HG03432 (cell line): ENCODE data around the gene GIT1.
A peak's percentile ranks its signal among the peaks of the same experiment; 100 is the strongest.

Source experiments
- ATAC-seq: cut with Tn5 transposase; IDR thresholded peaks from one replicate; pipeline ENCODE4 v1.9.1; 2021; ENCODE audit warnings: mild to moderate bottlenecking, moderate library complexity; ENCODE audit not compliant: unreplicated experiment

GIT1 gene

DNA sequence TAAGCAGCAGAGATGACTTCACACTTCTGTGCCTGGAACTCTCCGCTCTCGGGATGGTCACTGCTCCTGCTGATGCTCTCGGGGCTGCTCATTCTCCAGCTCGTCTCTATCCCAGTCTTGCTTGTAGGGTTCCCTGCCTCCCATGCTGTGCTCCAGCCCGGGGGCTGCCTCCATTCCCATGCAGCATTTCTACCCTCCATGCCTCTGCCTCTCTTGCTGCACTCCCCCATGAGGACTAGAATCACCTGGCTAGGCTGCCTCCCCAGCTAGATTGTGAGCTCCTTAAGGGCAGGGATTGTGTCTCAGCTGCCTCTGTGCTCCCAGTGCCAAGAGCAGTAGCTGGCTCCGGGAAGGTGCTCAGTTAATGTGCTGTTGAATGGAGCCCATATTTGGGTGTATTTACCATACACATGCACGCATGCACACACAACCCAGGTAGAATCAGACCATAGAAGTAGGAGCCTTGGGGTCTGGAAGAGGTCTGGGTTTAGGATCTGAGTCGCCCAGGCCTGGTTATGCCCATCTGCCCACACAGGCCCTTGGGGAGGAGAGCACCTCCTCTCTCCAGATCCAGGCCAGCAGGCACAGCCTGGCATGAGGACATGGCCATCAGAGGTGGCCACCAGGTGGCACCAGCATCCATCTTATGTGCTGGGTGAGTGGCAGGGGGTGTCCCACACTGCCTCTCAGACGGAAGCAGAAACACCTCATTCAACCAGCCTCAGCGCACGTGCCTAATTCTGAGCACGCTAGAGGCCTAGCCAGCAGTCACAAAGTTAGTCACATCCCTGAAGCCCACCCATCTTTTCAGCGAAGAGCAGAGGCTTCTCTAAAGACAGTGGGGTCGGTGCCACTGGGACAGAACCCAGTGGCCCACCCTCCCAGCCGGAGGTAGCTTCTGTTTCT lies 9.3 kb downstream of the GIT1 start:
- peak; percentile 69 for ATAC-seq

DNA sequence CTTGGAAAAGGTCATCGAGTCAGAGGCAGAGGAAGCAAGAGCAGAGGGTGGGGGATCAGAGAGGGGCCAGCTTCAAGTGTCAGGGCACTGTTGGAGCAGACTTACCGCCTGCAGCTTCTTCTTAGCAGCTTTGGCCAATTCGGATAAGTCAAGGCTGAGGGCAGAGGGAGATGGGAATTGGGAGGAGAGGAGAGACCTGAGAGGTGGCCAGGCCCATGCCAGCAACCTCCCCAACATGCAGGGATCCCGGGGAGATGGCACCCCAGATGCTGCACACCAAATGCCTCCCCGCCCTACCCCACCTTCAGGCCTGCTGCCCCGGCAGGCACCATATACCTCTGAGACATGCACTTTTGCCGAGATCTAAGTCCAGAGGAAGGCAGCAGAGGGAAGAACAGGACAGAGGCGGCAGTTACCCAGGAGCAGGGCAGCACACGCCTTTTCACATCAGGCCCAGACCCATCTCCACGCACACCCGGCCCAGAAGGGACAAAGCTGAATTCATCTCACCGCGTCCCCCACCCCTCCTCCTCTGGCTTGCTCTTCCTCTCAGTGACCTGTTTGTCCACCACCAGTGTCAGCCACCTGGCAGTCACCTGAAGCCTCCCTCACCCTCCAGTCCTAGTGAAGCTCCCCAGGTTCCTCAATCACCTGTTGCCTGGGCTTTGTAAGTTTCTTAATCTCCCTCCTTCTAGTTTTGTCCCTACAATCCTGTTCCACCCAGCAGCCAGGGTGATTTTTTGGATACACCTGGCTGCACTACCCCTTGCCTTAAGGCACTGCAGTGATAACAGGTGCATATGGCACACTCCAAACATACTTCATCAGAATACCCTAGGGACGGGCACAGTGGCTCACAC lies 10.6 kb downstream of the GIT1 start:
- no peak for ATAC-seq

DNA sequence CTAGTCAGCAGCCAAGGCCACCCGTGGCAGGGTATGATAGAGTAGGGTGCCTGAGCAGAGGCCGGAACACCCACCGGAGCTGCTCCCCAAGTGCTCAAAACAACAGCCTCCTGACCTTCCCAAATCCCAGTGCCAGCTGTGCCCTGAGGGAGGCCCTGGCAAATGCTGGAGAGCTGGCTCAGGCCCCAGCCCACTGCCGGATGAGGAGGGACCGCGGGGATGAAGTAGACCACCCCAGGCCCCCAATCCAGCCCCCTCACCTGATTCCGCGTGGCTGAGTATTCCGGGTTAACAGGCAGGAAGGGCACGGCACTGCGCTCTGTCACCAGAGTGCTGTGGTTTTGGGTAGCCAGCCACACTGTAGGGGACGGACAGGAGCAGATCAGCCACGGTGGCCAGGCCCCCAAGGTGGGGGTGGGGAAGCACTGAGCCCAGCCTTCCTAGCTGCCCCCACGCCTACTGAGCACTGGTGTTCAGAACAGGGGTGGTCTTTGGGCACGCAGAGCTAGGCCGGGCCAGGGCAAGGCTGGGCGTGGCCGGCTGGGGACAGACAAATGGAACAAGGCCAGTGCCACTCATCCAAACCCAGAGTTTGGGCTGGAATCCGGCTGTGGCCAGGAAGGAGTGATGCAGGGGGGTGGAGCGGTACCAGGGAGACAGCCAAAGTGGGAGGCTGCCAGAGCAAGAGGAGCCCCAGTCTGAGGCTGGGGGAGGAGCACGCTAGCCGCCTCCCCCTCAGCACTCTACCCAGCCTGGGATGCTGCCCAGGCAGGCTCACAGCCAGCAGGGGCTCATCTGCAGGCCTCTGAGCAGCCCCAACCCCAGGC lies 11.8 kb downstream of the GIT1 start:
- no peak for ATAC-seq

DNA sequence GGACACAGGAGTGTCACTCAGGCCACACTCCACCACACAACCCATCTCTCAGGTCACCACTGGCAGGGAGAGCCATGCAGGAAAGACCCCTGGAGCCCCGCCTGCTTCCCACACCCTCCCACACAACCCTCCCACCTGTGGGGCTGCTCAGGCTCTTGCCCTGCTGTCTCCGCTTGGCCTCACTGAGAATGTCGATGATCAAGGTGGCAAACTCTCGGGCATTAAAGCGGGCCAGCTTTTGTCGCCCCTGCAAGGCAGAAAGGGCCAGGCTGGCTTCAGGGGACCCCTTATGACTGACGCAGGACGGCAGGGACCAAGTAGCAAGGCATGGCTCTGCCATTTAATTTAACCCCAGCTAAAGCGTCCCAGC lies 12.5 kb downstream of the GIT1 start:
- ATAC-seq = no peak

DNA sequence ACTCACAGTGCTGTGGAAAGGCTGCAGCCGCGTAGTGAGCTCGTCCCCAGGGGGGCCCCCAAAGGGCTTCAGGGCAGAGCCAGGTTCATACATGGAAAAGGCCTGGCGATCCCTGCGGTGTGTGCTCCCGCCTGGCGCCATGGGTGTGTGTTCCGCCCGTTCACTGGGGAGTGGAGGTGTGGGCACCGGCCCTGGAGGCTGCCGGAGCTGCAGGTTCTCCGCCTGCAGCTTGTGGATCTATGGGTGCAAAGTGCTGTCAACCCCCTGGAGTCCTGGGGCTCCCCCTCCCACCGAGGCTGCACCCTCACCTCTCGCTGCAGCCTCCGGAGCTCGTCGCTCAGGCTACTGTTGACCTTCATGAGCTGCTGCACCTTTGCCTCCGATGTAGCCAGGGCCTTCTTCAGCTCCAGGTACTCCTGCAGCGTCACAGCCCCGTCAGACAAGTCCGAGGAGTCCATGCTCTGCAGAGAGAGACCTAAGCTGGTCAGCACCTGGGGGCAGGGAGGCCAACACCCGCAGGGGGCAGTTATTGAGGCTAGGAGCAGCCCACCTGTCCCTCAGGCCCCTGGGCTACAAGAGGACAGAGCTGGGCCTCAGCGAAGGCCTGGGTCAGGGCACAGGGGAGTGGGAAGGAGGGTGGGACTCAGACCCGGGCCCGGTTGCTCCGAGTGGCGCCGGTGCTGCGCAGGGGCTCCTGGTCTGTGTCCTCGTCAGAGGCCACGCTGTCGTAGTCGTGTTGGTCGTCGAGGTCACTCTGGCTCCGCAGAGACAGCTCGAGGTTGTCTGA lies 13.0 kb downstream of the GIT1 start:
- no peak for ATAC-seq

DNA sequence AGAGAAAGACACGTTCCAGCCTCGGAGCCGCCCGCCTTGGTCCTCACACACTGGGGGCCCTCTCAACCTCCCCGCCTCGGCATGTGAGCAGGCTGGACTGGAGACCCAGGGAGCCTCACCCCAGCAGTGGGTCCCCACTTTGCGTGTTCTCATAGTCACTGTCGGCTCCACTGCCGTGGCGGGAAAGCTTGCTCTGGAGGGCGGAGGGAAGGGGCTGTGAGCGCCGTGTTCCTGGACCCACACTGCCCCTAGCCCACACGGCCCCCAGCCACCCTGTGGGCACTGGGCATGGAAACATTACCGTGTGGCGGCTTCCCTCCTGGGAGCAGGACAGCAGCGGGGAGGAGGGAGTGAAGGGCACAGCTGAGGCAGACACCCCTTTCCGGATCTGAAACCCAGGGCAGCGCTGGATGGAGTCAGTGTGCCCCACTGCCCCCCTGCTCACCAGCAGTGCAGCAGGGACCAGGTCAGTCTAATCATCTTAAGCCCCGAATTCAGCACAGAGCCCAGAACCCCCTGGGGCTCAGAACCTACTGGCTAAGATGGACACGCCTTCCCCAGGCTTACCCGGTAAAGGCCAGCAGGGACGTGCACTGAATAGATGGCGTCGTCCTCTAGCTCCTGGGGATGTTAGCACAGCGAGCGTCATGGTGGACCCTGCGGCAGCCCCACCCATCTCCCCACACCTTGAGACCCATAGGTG lies 13.8 kb downstream of the GIT1 start:
- ATAC-seq = no peak

DNA sequence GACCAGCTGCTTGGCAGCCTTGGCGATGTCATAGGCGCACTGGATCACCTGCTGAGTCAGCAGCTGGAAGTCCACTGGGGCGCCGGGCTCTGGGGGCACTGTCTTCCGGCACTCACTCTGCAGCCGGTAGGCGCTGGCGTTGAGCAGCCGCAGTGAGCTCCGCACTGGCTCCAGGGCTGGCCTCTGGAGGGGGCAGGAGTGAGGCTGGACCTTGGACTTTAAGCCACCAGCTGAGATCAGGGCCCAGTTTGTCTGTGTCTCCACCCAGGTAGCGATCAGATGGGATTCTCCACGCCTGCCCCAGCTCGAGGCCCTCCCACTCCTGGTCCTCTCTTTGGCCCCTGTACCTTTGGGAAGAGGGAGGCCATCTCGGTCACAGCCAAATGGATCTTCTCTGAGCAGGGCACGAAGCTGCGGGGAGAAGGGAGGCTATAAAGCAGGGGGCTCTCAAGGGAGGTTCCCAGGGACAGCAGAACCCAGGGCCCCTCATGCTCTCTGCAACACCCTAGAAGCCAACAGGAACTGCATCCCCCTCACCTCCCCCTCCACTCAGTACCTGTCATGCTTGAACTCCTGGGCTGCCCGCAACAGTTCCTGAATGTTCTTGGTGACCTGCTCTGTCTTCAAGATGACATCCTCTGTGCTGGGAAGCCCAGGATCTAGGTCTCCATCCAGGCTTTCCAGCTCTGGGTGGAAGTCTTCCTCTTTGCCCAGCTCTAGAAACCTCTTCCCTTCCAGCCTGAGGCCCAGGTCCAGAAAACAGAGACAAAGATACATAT lies 14.5 kb downstream of the GIT1 start:
- no peak for ATAC-seq

DNA sequence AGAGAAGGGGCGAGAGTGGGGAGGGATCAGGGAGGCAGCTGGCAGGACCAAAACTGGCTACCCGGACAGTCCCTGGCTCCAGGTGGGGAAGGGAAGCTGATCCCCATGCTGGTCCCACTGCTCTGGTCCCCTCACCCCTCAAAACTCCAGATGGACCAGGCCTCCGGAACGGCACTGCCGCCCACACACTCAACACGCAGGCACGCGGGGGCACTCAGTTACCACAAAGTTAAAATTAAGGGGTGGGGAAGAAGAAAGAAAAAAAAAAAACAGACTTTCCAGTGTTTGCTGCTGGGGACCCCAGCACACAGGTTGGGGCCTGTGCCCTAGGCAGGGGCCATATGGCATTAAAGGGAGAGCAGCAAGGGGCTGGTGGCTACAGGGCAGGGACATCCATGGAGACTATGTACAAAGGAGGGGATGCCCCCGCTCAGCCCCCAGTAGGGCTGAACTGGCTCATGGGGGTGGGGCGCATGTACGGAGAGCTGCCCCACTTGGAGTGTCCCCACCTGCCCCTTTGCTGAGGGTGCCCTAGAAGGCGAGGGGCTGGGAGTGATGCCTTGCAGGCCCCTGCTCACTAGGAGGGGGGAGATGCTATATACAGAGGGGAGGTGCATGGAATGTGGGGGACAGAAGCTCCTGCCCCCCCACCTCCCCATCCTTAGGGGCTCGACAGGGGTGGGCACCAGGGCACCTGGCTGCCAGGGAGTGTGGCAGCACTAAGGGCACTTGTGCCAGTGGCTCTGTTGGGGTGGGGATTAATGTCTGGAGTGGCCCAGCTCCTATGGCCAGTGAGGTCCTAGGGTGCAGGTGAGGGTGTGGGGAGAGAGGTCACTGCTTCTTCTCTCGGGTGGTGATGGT lies 15.3 kb downstream of the GIT1 start:
- ATAC-seq = no peak

DNA sequence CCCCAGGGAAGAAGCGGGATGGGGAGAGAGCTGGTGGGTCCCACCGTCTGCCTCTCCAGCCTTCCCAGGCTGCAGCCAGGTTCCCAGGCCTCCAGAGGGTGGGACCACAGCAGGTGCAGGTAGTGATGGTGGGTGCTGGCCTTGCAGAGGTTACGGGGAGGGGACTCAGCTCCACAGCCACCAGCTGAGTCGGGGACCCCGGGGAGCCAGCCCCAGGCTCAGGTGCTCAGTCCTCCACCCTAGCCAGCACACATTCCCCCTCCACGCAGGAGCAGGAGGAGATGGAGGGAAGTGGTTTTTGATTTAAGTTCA lies 15.9 kb downstream of the GIT1 start:
- ATAC-seq = no peak

DNA sequence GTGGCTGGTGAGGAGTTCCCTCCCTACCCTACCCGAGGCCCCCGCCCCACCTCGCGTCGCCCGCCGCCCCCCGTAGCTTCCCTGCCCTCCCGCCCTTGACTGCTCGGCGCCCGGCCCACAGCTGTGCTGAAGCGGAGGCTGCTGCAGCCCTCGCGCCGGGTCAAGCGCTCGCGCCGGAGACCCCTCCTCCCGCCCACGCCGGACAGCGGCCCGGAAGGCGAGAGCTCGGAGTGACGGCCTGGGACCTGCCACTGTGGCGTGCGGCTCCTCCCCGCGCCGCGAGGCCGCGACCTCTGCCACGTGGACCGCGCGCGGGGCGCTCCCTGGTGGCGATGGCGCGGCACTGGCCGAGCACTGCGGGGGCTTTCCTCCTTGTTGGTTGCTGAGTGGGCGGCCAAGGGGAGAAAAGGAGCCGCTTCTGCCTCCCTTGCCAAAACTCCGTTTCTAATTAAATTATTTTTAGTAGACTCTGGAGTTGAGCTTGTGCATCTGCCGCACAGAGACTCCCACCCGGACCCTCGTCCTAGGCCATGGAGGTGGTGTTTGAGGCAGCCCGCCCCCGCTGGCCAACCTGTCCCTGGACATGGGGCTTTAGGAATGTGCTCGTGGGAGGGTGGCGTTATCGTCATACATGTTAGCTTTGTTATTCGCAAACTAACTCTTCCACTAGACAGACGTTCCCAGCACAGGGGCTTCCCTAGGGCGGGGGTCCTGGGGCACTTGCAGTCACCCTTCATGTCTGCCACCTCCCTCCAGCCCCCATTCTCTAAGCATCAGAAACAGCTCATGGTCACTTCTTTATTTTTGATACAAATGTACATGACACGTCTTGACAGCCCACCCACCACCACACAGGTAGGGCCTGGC lies 16.5 kb downstream of the GIT1 start:
- ATAC-seq = no peak

DNA sequence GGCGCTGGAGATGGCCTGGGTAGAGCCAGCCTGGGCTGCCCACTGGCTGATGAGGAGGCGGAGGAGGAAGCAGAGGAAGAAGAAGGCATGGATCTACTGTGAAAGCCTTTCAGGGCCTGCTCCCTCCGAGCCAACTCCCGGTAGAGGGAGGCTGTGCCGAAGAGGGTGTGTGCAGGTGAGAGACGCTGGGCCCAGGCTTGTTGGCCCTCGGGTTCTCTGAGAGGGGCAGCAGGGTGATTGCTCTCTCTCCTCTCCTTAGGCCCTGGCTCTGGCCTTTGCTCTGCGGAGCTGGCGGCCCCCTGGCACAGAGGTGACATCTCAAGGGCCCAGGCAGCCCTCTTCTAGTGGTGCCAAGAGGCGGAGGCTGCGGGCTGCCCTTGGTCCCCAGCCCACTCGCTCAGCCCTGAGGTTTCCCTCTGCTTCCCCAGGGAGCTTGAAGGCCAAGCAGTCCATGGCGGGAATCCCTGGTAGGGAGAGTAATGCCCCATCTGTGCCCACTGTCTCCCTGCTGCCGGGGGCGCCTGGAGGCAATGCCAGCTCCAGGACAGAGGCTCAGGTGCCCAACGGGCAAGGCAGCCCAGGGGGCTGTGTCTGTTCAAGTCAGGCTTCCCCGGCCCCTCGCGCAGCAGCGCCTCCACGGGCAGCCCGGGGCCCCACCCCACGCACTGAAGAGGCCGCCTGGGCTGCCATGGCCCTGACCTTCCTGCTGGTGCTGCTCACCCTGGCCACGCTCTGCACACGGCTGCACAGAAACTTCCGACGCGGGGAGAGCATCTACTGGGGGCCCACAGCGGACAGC lies 17.4 kb downstream of the GIT1 start:
- no peak for ATAC-seq

DNA sequence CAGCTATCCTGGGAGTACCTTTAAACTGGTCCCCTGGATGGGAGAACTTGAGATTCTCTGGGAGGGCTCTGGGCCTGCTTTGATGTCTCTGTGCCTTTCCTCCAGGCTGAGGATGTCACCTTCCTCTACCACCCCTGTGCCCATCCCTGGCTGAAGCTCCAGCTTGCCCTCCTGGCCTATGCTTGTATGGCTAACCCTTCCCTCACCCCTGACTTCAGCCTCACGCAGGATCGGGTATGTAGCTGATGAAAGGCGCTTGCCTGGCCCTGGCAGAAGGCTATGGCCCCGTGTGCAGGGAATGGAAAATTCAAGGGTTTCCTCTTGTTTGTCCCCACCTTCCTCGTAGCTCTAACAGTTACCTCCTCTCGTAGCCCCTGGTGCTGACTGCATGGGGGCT lies 18.0 kb downstream of the GIT1 start:
- ATAC-seq = no peak

DNA sequence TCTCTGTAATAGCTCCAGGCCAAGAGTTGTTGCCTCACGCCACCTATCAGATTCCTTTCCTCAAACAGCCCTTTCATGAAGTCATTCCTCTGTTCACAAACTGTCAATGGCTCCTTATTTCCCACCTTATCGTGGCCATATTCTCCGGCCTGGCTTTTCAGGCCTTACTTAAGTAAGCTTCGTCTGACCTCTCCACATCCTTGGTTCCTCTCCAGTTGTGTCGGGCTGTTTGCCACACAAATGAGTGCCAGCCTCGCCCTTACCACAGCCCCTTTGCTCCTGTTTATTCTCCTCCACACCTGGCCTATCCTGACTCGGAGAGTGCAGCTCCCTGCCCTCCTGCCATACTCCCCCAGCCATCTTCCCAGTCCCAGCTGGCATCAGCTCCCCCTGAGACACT lies 18.9 kb downstream of the GIT1 start:
- no peak for ATAC-seq

DNA sequence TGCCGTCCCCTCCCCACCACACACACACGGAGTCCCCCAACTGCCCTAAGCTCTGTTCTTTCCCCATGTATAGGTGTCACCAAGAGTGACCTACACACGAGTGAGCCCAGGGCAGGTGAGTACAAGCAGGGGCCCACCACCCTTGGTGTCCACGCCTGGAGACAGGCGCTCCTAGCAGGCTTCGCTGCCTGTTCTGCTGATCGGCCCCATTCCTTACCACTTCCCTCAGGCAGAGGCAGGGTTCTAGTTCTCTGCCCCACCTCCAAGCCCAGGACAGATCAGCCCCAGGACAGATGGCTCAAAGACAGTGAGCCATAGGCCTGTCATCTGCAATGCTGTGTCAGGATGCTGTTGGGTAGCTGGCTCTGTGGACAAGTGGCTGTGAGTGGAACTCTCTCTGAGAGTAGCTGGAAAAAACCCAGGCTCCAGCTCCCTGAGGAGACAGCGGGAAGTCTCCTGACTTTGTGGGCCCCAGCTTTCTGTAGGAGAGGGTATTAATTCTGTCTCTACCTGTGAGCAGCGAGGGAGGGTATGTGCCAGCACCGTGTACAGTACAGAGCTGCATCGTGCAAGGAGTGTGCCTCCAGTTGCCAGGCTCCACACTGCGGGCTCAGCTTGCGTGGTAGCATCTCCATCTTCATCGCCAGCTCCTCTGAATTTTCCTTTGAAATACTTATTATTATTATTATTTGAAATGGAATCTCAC lies 20.1 kb downstream of the GIT1 start:
- ATAC-seq = no peak

DNA sequence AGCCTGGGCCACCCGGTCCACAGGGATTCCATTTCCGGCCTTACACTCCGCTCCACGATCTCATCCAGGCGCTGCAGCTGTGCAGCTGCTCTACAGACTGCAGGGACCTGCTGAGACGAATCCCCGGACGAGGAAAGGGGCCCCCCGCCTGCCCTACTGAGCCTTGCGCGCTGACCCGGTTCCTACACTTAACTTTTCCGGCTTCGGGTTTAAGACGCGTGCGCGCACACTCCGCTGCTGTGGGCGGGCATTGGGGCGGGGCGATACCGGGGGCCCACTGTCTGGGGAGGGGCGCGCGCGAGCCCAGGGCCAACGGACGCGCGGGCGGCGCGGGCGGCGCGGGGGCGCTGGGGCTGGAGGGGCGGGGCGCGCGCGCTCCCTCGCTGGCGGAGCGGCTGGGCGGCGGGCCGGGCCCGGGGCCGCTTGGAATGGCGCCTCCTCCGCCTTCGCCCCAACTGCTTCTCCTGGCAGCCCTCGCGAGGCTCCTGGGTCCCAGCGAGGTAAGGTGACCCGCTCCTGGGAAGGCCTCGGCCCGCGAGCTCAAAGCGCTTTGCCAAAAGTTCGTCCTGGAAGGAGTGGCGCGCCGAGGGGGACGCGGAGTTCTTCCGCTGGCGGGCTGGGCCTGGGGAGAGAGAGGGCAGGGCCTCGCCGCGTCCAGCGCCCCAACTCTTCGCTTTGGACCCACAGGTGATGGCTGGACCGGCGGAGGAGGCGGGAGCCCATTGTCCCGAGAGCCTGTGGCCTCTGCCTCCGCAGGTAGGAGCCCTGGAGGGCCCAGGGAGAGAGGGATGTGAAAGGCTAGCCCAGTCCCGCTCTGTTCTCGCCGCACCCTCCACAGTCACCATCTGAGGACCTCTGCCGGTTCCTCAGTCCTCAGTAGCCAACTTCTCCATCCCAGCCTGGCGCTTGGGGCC lies 20.9 kb downstream of the GIT1 start, which contains the start of gene TP53I13:
Gene TP53I13 (plus strand): TSS at position 371 of the 914 bp plus-strand sequence. CDS start 58 bp downstream, at position 429.
- ATAC-seq = peak; percentile 51
